Jurkat, Clone E6-1 (cell line): ENCODE results near the gene RRP8.

Experiments
- DNase-seq: peaks from one replicate; pipeline ENCODE4 v3.0.0-alpha.2; 2011; ENCODE audit warnings: low read depth, low spot score
- H3K4me3 ChIP-seq: 2 replicates; pipeline ENCODE4 v1.5.1; 2011; ENCODE audit warnings: mild to moderate bottlenecking, low read length, control low read depth, moderate library complexity

The RRP8 gene

GRCh38 chr11:6606471-6607189 is 3.2 kb upstream of the RRP8 start:
- H3K4me3 ChIP-seq = no peak overlapping the region
- no peak for DNase-seq

DNA sequence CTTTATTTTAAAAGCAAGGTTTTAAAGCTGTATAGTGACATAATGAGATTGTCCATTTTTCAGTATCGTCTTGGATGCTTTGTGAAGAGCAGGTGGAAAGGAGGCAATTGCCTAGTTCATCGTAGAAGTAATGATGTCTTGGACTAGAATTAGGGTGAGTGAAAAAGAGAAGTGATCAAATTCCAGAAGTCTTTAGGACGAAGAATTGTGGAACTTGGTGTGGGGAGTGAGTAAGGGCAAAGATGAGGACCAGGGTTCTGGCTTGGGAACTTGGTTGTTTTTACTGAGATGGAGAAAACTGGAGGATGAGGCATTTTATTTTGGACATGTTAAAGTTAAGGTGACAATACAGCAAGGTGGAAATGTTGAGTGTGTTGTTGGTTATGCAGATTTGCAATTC is 1.4 kb upstream of the RRP8 start:
- H3K4me3 ChIP-seq = peak overlapping the region; percentile 67
- no peak for DNase-seq

- peak; percentile 54 for DNase-seq
Observed at GRCh38 chr11:6604081-6604626, 738 bp upstream of the RRP8 start.

DNA sequence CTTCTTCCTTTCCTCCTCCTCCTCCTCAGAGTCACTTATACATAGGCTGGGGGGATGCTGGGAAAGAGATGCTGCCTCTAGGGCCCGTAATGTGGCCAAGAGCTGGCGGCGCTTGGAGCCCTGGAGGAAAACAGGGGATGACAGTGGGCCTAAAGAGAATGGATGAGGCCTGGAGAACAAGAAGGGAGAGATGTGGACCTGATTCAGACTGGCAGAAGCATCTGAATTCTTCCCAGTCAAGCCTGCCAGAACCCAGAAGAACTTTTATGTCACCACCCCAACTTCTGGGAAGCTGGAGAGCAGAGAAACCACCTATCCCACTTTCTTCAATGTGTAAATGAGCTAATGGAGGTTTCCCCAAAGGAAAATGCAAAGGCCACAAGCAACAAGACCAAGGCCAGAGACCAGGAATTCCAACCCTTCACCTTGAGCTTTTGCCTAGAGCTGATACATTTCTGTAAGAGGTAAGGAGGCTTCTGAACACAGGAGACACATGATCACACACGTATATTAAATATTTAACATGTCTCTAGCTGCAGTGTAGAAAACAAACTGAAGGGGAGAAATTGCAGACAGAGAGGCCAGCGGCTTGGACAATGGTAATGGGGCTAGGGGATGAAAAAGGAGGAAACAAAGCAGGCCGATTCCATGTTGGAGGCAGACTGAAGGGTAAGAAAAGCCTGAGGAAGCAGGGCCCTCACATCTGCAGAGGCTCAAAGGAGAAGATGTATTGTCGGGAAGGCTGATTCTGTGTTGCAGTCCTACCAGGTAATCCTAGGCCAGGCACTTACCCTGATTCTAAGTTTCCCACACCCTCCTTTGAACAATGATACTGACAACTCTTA is 1.1 kb downstream of the RRP8 start:
- no peak for DNase-seq
- peak overlapping the region; percentile 67 for H3K4me3 ChIP-seq

More at GRCh38 chr11:6604081-6604626, 738 bp upstream of the RRP8 start:
- peak overlapping the region; percentile 67 for H3K4me3 ChIP-seq

GRCh38 chr11:6601041-6601461 is 2.4 kb downstream of the RRP8 start:
- no peak overlapping the region for H3K4me3 ChIP-seq
- no peak for DNase-seq

- H3K4me3 ChIP-seq = no peak overlapping the region
- no peak for DNase-seq
Observed at GRCh38 chr11:6599881-6600390, 3.5 kb downstream of the RRP8 start.

GRCh38 chr11:6599449-6599848 is 4.0 kb downstream of the RRP8 start:
- DNase-seq = no peak
- no peak overlapping the region for H3K4me3 ChIP-seq

DNA sequence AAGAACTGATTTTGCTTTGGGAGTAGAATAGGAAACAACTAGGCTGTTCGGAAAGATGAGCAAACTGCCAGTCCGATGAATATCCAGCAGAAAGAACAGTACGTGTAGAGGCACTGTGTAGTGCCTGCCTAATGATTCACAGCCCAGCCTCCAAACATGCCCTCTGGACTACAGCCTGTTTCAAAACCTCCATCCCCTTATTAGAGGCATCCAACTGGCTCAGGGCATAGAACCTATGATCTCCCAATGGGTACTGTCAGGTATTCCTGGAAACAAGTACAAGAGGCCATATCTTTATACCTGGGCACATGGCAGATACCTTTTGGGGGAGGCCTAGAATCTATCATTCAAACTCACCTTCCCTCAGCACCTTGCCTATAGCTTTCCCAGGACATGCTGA is 4.9 kb downstream of the RRP8 start:
- H3K4me3 ChIP-seq = no peak overlapping the region
- DNase-seq = no peak

GRCh38 chr11:6596239-6596877 is 7.1 kb downstream of the RRP8 start:
- H3K4me3 ChIP-seq = no peak overlapping the region
- DNase-seq = no peak

DNA sequence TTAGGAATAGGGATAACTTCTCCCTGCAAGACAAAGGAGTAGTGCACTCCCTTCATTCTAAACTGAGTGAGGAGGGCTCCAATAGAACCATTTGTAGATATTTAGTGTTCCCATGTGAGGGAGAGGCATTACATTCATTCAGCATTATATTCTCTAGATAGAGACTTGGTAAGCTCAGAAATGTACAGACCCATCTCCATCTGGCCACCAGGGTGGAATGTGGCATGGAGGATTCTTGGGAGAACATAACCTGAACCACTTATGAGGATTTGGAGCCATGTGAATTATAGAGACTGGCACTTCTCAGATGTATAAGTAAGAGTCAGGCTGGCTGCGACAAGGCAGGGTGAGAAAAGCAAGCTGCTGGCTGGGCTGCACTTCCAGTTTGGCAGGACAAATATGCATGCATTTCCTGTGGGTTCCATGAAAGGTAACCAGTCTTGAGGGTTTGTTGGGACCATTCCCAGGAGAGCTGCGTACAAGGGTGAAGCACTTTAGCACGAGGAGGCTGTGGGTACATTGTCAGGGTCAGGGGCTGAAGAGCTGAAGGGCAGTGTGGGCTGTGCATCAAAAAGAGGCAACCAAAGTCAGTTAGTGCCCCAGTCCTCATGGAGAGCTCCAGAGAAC is 9.2 kb downstream of the RRP8 start:
- DNase-seq = no peak
- no peak overlapping the region for H3K4me3 ChIP-seq

DNA sequence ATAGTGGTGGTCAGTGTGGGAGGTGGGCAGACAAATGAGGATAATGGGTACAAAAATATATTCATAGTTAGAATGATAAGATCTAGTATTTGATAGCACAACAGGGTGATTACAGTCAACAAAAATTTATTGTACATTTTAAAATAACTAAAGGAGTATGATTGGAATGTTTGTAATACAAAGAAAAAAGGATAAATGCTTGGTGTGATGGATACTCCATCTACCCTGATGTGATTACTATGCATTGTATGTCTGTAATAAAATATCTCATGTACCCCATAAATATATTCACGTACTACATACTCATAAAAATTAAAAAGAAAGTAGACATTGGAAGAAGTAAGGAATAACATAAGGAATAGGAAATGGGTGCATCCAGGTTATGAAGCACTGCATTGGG is 15.4 kb downstream of the RRP8 start:
- DNase-seq = no peak
- no peak overlapping the region for H3K4me3 ChIP-seq

GRCh38 chr11:6587360-6587953 is 16.0 kb downstream of the RRP8 start:
- H3K4me3 ChIP-seq = no peak overlapping the region
- DNase-seq = no peak

- DNase-seq = no peak
- no peak overlapping the region for H3K4me3 ChIP-seq
Observed at GRCh38 chr11:6586434-6587359, 16.7 kb downstream of the RRP8 start.

DNA sequence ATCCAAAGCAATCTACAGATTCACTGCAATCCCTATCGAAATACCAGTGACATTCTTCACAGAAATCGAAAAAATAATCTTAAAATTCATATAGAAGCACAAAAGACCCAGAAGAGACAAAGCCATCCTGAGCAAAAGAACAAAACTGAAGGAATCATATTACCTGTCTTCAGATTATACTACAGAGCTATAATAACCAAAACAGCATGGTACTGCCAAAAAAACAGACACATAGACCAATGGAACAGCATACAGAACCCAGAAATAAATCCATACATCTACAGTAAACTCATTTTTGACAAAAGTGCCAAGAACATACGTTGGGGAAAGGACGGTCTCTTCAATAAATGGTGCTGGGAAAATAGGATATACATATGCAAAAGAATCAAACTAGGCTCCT is 18.9 kb downstream of the RRP8 start:
- H3K4me3 ChIP-seq = no peak overlapping the region
- no peak for DNase-seq

GRCh38 chr11:6583584-6583983 is 19.8 kb downstream of the RRP8 start:
- no peak for DNase-seq

DNA sequence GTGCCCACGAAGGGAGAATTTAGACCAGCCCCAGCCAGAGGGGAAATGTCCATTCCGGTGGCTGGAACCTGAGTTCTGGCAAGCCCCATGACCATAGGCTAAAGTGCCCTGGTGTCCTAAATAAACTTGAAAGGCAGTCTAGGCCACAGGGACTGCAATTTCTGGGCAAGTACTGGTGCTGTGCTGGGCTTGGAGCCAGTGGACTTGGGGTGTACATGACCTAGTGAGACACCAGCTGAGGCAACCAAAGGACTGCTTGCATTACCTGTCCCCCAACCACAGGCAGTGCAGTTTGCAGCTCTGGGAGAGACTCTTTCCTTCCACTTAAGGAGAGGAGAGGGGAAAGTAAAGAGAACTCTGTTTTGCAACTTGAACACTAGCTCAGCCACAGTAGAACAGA is 23.7 kb downstream of the RRP8 start:
- no peak for DNase-seq
- H3K4me3 ChIP-seq = no peak overlapping the region

More at GRCh38 chr11:6583584-6583983, 19.8 kb downstream of the RRP8 start:
- no peak overlapping the region for H3K4me3 ChIP-seq

GRCh38 chr11:6578134-6578533 is 25.3 kb downstream of the RRP8 start:
- no peak for DNase-seq

More at GRCh38 chr11:6578134-6578533, 25.3 kb downstream of the RRP8 start:
- no peak overlapping the region for H3K4me3 ChIP-seq
